Trophoblast cell (in vitro differentiated cells and primary cell): ENCODE results near the gene DUOXA2.

ENCODE experiments used
- DNase-seq, 2 donors: peaks; one replicate each; pipeline ENCODE4 v3.0.0-alpha.2; 2016
- H2AFZ ChIP-seq: 2 replicates; pipeline ENCODE4 v1.6.1; 2013; ENCODE audit warnings: low read length, moderate library complexity, mild to moderate bottlenecking; ENCODE audit not compliant: insufficient read depth, poor library complexity
- H2AK5ac ChIP-seq: 2 replicates; pipeline ENCODE4 v1.6.1; 2013; ENCODE audit warnings: mild to moderate bottlenecking, low read length
- H2BK120ac ChIP-seq: 2 replicates; pipeline ENCODE4 v1.6.1; 2013; ENCODE audit warnings: low read length, mild to moderate bottlenecking, moderate library complexity; ENCODE audit not compliant: insufficient read depth, poor library complexity
- H2BK12ac ChIP-seq: 2 replicates; pipeline ENCODE4 v1.6.1; 2013; ENCODE audit warnings: mild to moderate bottlenecking, low read length, moderate library complexity
- H2BK5ac ChIP-seq: 2 replicates; pipeline ENCODE4 v1.6.1; 2013; ENCODE audit warnings: low read length, low read depth, moderate library complexity, mild to moderate bottlenecking; ENCODE audit not compliant: poor library complexity
- H3K14ac ChIP-seq: 2 replicates; pipeline ENCODE4 v1.6.1; 2013; ENCODE audit warnings: mild to moderate bottlenecking, low read length
- H3K18ac ChIP-seq: 2 replicates; pipeline ENCODE4 v1.6.1; 2013; ENCODE audit warnings: mild to moderate bottlenecking, low read length
- H3K23ac ChIP-seq: 2 replicates; pipeline ENCODE4 v1.6.1; 2013; ENCODE audit warnings: low read length
- H3K27ac ChIP-seq: 2 replicates; pipeline ENCODE4 v1.5.1; 2013; ENCODE audit warnings: low read depth, mild to moderate bottlenecking, inconsistent platforms, low read length, moderate library complexity
- H3K27me3 ChIP-seq: 2 replicates; pipeline ENCODE4 v1.6.1; 2013; ENCODE audit warnings: inconsistent platforms, mild to moderate bottlenecking, low read length, moderate library complexity; ENCODE audit not compliant: insufficient read depth
- H3K36me3 ChIP-seq, 2 experiments: 1 replicate in 1 of 2; 2 replicates in 1 of 2; pipeline ENCODE4 v1.6.1; 2013; ENCODE audit warnings: low read length in 2 of 2, mild to moderate bottlenecking in 2 of 2, moderate library complexity in 1 of 2; ENCODE audit not compliant: insufficient read depth in 2 of 2, control insufficient read depth in 1 of 2
- H3K4ac ChIP-seq: 2 replicates; pipeline ENCODE4 v1.6.1; 2013; ENCODE audit warnings: low read depth, mild to moderate bottlenecking, low read length, moderate library complexity
- H3K4me1 ChIP-seq, 2 experiments: 1 replicate in 1 of 2; 2 replicates in 1 of 2; pipeline ENCODE4 v1.6.1; 2013; ENCODE audit warnings: low read length in 2 of 2, mild to moderate bottlenecking in 2 of 2, moderate library complexity in 1 of 2; ENCODE audit not compliant: insufficient read depth in 2 of 2, control insufficient read depth in 1 of 2
- H3K4me2 ChIP-seq: 2 replicates; pipeline ENCODE4 v1.6.1; 2013; ENCODE audit warnings: inconsistent platforms, mild to moderate bottlenecking, low read length, moderate library complexity
- H3K4me3 ChIP-seq: 2 replicates; pipeline ENCODE4 v1.5.1; 2013; ENCODE audit warnings: mild to moderate bottlenecking, low read depth, low read length, inconsistent platforms
- H3K79me1 ChIP-seq: one replicate; pipeline ENCODE4 v1.6.1; 2013; ENCODE audit warnings: low read length
- H3K79me2 ChIP-seq: 2 replicates; pipeline ENCODE4 v1.6.1; 2013; ENCODE audit warnings: low read length, mild to moderate bottlenecking; ENCODE audit not compliant: control insufficient read depth, insufficient read depth, poor library complexity
- H3K9ac ChIP-seq: 2 replicates; pipeline ENCODE4 v1.6.1; 2013; ENCODE audit warnings: mild to moderate bottlenecking, low read length
- H3K9me3 ChIP-seq: 2 replicates; pipeline ENCODE4 v1.6.1; 2013; ENCODE audit warnings: low read depth, mild to moderate bottlenecking, control low read depth, inconsistent platforms, low read length; ENCODE audit not compliant: insufficient read depth
- H4K12ac ChIP-seq: 2 replicates; pipeline ENCODE4 v1.6.1; 2013; ENCODE audit warnings: low read depth, mild to moderate bottlenecking, low read length, moderate library complexity
- H4K8ac ChIP-seq: 2 replicates; pipeline ENCODE4 v1.6.1; 2013; ENCODE audit warnings: low read depth, mild to moderate bottlenecking, low read length, moderate library complexity
- H4K91ac ChIP-seq: one replicate; pipeline ENCODE4 v1.6.1; 2013; ENCODE audit warnings: low read depth, mild to moderate bottlenecking, low read length, moderate library complexity
- WGBS: extraction: QIAGEN DNeasy Blood & Tissue Kit; methylation state at CpG from one replicate; pipeline ENCODE4 v1.1.7; 2013; ENCODE audit warnings: missing lambda C conversion rate; ENCODE audit not compliant: insufficient read length, insufficient coverage; ENCODE audit errors: extremely low coverage; 5-methylcytosine and 5-hydroxymethylcytosine counted together

Gene DUOXA2

DNA sequence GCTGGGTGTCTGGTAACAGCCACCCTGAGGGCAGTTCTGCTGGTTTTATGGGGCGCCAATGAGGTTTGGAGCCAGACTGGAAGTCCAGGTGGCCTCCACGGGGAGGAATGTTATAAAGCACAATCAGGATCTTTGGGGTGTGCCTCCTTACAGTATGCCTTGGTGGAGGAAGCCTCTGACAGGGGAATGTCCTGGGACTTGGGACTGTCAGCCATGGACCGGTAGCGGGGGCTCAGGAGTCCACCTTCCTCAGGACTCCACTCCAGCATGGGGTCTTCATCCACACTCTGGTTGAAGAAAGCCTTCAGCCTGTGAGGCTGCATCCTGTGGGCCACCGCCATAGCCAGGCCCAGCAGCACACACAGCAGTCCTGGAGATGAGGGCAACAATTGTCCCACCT, 4.9 kb downstream of the DUOXA2 start:
- DNase-seq, result no peak

DNA sequence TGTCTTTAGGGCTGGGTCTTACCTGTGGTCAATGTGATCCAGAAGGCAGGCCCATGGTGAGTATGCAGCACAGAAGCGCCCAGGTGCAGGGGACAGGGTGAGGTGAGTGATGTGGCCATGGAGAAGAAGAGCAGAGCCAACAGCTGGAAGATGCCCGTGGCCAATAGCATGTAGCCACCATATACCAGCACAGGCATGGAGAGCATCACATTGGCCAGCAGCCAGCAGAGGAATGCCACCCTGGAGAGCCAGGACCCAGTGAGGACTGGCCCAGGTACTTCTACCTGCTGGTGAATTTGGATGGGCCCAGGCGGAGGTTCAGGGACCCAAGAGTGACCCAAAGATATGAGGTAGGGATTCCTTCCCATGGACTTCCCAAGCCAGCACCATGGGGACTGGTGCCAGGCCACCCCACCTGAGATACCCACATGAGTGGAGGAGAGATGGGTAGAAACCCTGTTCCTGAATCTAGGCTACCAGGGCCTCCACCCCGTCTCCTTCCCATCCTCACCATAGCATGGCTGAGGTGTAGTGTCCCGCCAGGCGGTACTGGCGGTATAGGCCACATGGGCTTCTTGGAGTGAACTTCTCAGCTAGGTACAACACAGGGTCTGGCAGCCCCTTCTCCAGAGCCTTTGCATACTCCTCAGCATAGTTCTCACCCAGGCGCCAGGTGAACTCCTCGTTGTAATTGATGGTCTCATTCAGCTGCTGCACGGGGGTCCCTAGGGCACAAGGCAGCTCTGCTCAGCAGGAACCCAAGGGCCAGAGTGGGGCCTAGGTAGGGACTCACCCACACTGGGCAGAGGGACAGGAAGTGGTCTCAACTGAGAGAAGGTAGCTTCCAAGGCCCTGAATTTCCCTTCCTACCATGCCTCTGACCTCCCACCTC, 6.2 kb downstream of the DUOXA2 start:
- Histone ChIP-seq H3K9me3 (peaks cover 2% of the 10 kb centered on the region), H3K36me3 (no peaks in the 10 kb centered on the region), H3K9ac (no peak overlapping the region), H2BK120ac (no peak overlapping the region), H3K79me2 (no peaks in the 10 kb centered on the region), H2BK12ac (no peak overlapping the region), H3K23ac (no peak overlapping the region), H3K79me1 (no peaks in the 10 kb centered on the region), H3K27me3 (peaks cover 28% of the 10 kb centered on the region), H4K8ac (no peak overlapping the region), H3K27ac (no peak overlapping the region), H4K12ac (no peak overlapping the region), H2BK5ac (no peak overlapping the region), H3K4ac (no peak overlapping the region), H3K4me3 (no peak overlapping the region), H2AK5ac (no peak overlapping the region), H3K4me1 (peaks cover 4 to 10% of the 10 kb centered on the region in 2 experiments), H3K14ac (no peak overlapping the region), H4K91ac (no peak overlapping the region), H3K4me2 (no peak overlapping the region), H2AFZ (no peak overlapping the region), H3K18ac (no peak overlapping the region)
- no peak for DNase-seq
- no CpG with 5 or more reads among the region's 10 CpGs for WGBS

More for the DNA sequence above, 4.9 kb downstream of the DUOXA2 start:
- Histone ChIP-seq H3K4me1 (peaks cover 4 to 10% of the 10 kb centered on the region in 2 experiments), H3K9ac (no peak overlapping the region), H3K27ac (no peak overlapping the region), H2AK5ac (no peak overlapping the region), H3K9me3 (peaks cover 2% of the 10 kb centered on the region), H3K14ac (no peak overlapping the region), H3K27me3 (peaks cover 41% of the 10 kb centered on the region), H4K91ac (no peak overlapping the region), H4K12ac (no peak overlapping the region), H3K23ac (no peak overlapping the region), H3K4ac (no peak overlapping the region), H2BK5ac (no peak overlapping the region), H3K18ac (no peak overlapping the region), H2BK12ac (no peak overlapping the region), H3K36me3 (no peaks in the 10 kb centered on the region), H2AFZ (no peak overlapping the region), H3K79me2 (no peaks in the 10 kb centered on the region), H3K79me1 (no peaks in the 10 kb centered on the region), H3K4me2 (no peak overlapping the region), H4K8ac (no peak overlapping the region), H3K4me3 (no peak overlapping the region), H2BK120ac (no peak overlapping the region)
- WGBS, result no CpG with 5 or more reads among the region's 5 CpGs

- Histone ChIP-seq H3K4ac (no peak overlapping the region), H3K14ac (no peak overlapping the region), H2AFZ (no peak overlapping the region), H2BK5ac (no peak overlapping the region), H4K8ac (no peak overlapping the region), H3K18ac (no peak overlapping the region), H3K4me1 (peaks cover 4 to 10% of the 10 kb centered on the region in 2 experiments), H3K27me3 (peaks cover 21% of the 10 kb centered on the region), H4K91ac (no peak overlapping the region), H3K9me3 (peaks cover 2% of the 10 kb centered on the region), H3K4me2 (no peak overlapping the region), H3K36me3 (no peaks in the 10 kb centered on the region), H3K4me3 (no peak overlapping the region), H3K79me2 (no peaks in the 10 kb centered on the region), H3K9ac (no peak overlapping the region), H3K27ac (no peak overlapping the region), H2BK120ac (no peak overlapping the region), H2AK5ac (no peak overlapping the region), H3K79me1 (no peaks in the 10 kb centered on the region), H3K23ac (no peak overlapping the region), H2BK12ac (no peak overlapping the region), H4K12ac (no peak overlapping the region)
- no peak for DNase-seq
- no CpG with 5 or more reads among the region's 3 CpGs for WGBS
Observed at GRCh38 chr15:45121020-45121419, 6.9 kb downstream of the DUOXA2 start.

DNA sequence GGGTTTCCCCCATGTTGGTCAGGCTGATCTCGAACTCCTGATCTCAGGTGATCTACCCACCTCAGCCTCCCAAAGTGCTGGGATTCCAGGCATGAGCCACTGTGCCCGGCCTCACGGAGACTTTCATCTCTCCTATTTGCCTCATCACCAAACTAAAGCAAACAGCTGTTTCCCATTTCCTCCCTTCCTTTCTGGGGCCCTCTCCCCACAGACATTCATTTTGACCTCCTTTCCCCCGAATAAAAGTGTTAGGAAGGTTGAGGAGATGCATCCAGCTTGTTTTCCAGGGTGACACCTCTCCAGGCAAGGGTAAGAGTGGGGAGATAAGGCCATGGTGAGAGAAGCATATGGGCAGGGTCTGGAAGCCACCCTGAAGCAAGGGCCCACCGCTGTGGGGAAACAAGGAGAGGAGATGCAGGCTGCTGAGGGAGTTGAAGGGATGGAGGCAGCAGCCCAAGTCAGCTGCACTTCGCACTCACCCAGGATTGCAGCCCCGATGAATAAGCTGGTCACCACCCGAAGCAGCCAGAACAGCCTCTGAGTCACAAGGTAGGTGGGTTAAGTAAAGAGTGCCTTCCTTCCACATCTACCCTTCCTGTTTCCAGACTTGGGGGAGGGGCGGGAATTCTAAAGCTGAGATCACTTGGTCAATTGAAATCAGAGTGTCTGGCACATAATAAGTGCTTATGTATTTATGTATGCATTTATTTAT, 7.7 kb downstream of the DUOXA2 start:
- no CpG with 5 or more reads among the region's 9 CpGs for WGBS

More for the DNA sequence above, 7.7 kb downstream of the DUOXA2 start:
- no peak overlapping the region for H4K8ac ChIP-seq
- no peak overlapping the region for H4K91ac ChIP-seq
- no peak overlapping the region for H2AK5ac ChIP-seq
- H2BK5ac ChIP-seq, result no peak overlapping the region
- peaks cover 2% of the 10 kb centered on the region for H3K9me3 ChIP-seq
- no peak overlapping the region for H3K9ac ChIP-seq
- H3K79me1 ChIP-seq, result no peaks in the 10 kb centered on the region
- H3K79me2 ChIP-seq, result no peaks in the 10 kb centered on the region
- no peak overlapping the region for H4K12ac ChIP-seq
- no peak overlapping the region for H2BK12ac ChIP-seq
- H3K4me3 ChIP-seq, result no peak overlapping the region
- H3K18ac ChIP-seq, result no peak overlapping the region
- H3K27ac ChIP-seq, result no peak overlapping the region
- no peak overlapping the region for H3K23ac ChIP-seq
- peaks cover 13% of the 10 kb centered on the region for H3K27me3 ChIP-seq
- H2BK120ac ChIP-seq, result no peak overlapping the region
- H3K36me3 ChIP-seq, result no peaks in the 10 kb centered on the region
- peak; percentile 34 to 46 for DNase-seq
- no peak overlapping the region for H3K4ac ChIP-seq
- H2AFZ ChIP-seq, result no peak overlapping the region
- no peak overlapping the region for H3K14ac ChIP-seq
- peaks cover 4 to 10% of the 10 kb centered on the region in 2 experiments for H3K4me1 ChIP-seq
- H3K4me2 ChIP-seq, result no peak overlapping the region
